H1 (cell line): Measurements from ENCODE around the gene CKB. TPM values are rescaled to one million over a fixed set of nuclear protein-coding genes. Genes with fewer than 3 reads are reported as not detected.

Source experiments
- ASH2L ChIP-seq: fragments of 200-600, 300-600 bp; sonication (generic); IDR thresholded peaks from one replicate; pipeline ENCODE4 v1.7.1; 2017; ENCODE audit warnings: low read length
- BCL11A ChIP-seq, 2 experiments: IDR thresholded peaks; one replicate each; pipeline ENCODE4 v1.6.1; 2011; ENCODE audit warnings: low read depth in 2 of 2, low read length in 2 of 2, mild to moderate bottlenecking in 2 of 2
- CHD2 ChIP-seq: IDR thresholded peaks from 2 replicates; pipeline ENCODE4 v1.6.1; 2012; ENCODE audit warnings: low read length, improper control_type of control experiment
- EGR1 ChIP-seq: IDR thresholded peaks from 2 replicates; pipeline ENCODE4 v1.6.1; 2011; ENCODE audit warnings: low read depth, low read length, borderline replicate concordance
- FOSL1 ChIP-seq: IDR thresholded peaks from 2 replicates; pipeline ENCODE4 v1.6.1; 2011; ENCODE audit warnings: mild to moderate bottlenecking, low read depth, low read length, moderate library complexity; ENCODE audit not compliant: insufficient read depth
- GABPA ChIP-seq: IDR thresholded peaks from 2 replicates; pipeline ENCODE4 v1.6.1; 2011; ENCODE audit warnings: mild to moderate bottlenecking, low read length, moderate library complexity, borderline replicate concordance; ENCODE audit not compliant: insufficient read depth
- HDAC2 ChIP-seq, 2 experiments: fragments of 300-600 bp in 1 of 2; sonication (generic) in 1 of 2; IDR thresholded peaks; 2 replicates each; pipeline ENCODE4 v1.6.1; 2011 to 2012; ENCODE audit warnings: low read depth in 2 of 2, low read length in 2 of 2, mild to moderate bottlenecking in 2 of 2, moderate library complexity in 2 of 2, borderline replicate concordance in 1 of 2, inconsistent platforms in 1 of 2
- JUN ChIP-seq: IDR thresholded peaks from 2 replicates; pipeline ENCODE4 v1.6.1; 2011; ENCODE audit warnings: low read depth, mild to moderate bottlenecking, improper control_type of control experiment, low read length
- KDM1A ChIP-seq: fragments of 200-600, 300-600 bp; sonication (generic); IDR thresholded peaks from 2 replicates; pipeline ENCODE4 v1.7.1; 2016; ENCODE audit warnings: mild to moderate bottlenecking, low read length, borderline replicate concordance
- MAFK ChIP-seq: IDR thresholded peaks from 2 replicates; pipeline ENCODE4 v1.6.1; 2012; ENCODE audit warnings: low read depth, mild to moderate bottlenecking, improper control_type of control experiment, low read length
- NRF1 ChIP-seq: IDR thresholded peaks from 2 replicates; pipeline ENCODE4 v1.6.1; 2011; ENCODE audit warnings: mild to moderate bottlenecking, low read depth, low read length, improper control_type of control experiment
- PHF8 ChIP-seq: fragments of 200-600 bp; sonication (generic); conservative IDR thresholded peaks from 2 replicates; pipeline ENCODE4 v1.7.1; 2012; ENCODE audit warnings: low read depth, mild to moderate bottlenecking, inconsistent platforms, low read length, moderate library complexity
- POLR2A ChIP-seq, 2 experiments: IDR thresholded peaks; 1 replicate in 1 of 2; 2 replicates in 1 of 2; pipeline ENCODE4 v1.6.1; 2011; ENCODE audit warnings: low read depth in 2 of 2, low read length in 2 of 2, mild to moderate bottlenecking in 2 of 2; ENCODE audit errors: control extremely low read depth in 1 of 2
- RFX5 ChIP-seq: IDR thresholded peaks from 2 replicates; pipeline ENCODE4 v1.6.1; 2011; ENCODE audit warnings: low read depth, low read length, improper control_type of control experiment, borderline replicate concordance
- RNF2 ChIP-seq: fragments of 200-900, 300-1000 bp; sonication (generic); IDR thresholded peaks from 2 replicates; pipeline ENCODE4 v1.7.1; 2016; ENCODE audit warnings: borderline replicate concordance, low read depth, mild to moderate bottlenecking, antibody characterized with exemption, low read length; ENCODE audit not compliant: poor library complexity, severe bottlenecking; ENCODE audit errors: missing control alignments
- SIX5 ChIP-seq: IDR thresholded peaks from 2 replicates; pipeline ENCODE4 v1.6.1; 2011; ENCODE audit warnings: mild to moderate bottlenecking, low read depth, low read length
- SP4 ChIP-seq: IDR thresholded peaks from 2 replicates; pipeline ENCODE4 v1.6.1; 2012; ENCODE audit warnings: low read length, inconsistent platforms
- SRF ChIP-seq: IDR thresholded peaks from 2 replicates; pipeline ENCODE4 v1.6.1; 2011; ENCODE audit warnings: mild to moderate bottlenecking, low read depth, low read length, moderate library complexity
- TAF7 ChIP-seq: optimal IDR thresholded peaks from 2 replicates; pipeline ENCODE3; 2011; ENCODE audit warnings: low read depth, mild to moderate bottlenecking, inconsistent platforms, low read length, moderate library complexity, borderline replicate concordance
- TCF12 ChIP-seq: IDR thresholded peaks from 2 replicates; pipeline ENCODE4 v1.6.1; 2011; ENCODE audit warnings: low read depth, mild to moderate bottlenecking, low read length
- TEAD4 ChIP-seq: IDR thresholded peaks from 2 replicates; pipeline ENCODE4 v1.6.1; 2012; ENCODE audit warnings: low read depth, low read length, inconsistent platforms, mixed read lengths
- ZNF274 ChIP-seq: IDR thresholded peaks from 2 replicates; pipeline ENCODE4 v1.7.0; 2012; ENCODE audit warnings: low read length, borderline replicate concordance; ENCODE audit errors: extremely low read depth
- polyA plus RNA-seq, 7 experiments: library from polyadenylated mRNA; depleted of rRNA in 3 of 7; stranded (reverse) in 5 of 7; unstranded in 2 of 7; fragments of >200 nt in 5 of 7; fragments of 200-250 nt in 2 of 7; gene quantifications; 1 replicate in 5 of 7; 2 replicates in 1 of 7; 4 replicates in 1 of 7; pipeline versions ENCODE4 v1.2.1 to v1.2.3, GENCODE V29; 2011 to 2013; ENCODE audit warnings: missing spikeins in 2 of 7, mixed read lengths in 2 of 7
- total RNA-seq: library from RNA; stranded (reverse); fragmentation: NEBNext Ultra II Directional; extraction: Animal tissue kit (Norgen Biotek cat#: 25700); gene quantifications from 2 replicates; pipeline ENCODE4 v1.2.1, GENCODE V29; 2021
- TF ChIP-seq, protein P1 (sequence below): IDR thresholded peaks from 2 replicates; pipeline ENCODE4 v1.6.1; 2012; ENCODE audit warnings: low read length, inconsistent platforms

Gene CKB
- total and polyA plus RNA-seq, 2 of the 8 experiments (the other 6 are each of a cell fraction or from before 2014, with no cell fraction given), result 538 to 950 TPM

DNA sequence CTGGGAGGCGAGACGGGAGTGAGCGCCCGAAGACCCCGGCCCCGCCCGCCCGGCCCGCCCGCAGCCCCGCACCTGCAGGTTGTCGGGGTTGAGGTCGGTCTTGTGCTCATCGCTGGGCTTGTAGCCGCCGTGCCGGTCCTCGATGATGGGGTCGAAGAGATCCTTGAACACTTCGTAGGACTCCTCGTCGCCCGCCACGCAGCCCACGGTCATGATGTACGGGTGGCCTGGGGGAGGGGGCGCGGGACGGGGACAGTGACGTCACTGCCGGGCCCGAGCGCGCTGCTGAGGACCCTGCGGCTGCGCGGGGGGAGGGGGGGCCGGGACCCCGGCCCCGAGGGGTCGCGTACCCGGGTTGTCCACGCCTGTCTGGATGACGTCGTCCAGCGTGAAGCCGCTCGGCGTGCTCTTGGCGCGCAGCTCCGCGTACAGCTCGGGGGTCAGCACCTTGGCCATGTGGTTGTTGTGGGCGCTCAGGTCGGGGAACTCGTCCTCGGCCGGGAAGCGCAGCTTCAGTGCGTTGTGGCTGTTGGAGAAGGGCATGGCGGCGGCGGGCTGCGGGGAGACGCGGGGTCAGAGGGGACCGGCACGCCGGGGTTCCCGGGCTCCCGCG, 573 bp downstream of the CKB start (continued):
- no peak for TF ChIP-seq RNF2
- peak; percentile 18; the same call in 1 of the 2 replicates for TF ChIP-seq NRF1
- no peak; the same call in none of the 2 replicates for TF ChIP-seq PHF8
- no peak for TF ChIP-seq TAF7
- no peak for TF ChIP-seq TCF12
- TF ChIP-seq JUN, result no peak
- TF ChIP-seq SIX5, result no peak
- TF ChIP-seq RFX5, result no peak
- TF ChIP-seq SRF, result no peak
- TF ChIP-seq HDAC2 (IDR thresholded peaks at IDR 0.05; ENCODE audit: borderline replicate concordance in 1 of 2, low read depth in 2 of 2, low read length in 2 of 2), result peak in 1 of 2 experiments; percentile 42; a peak in 1 of 4 replicates
- TF ChIP-seq ASH2L, result no peak
- TF ChIP-seq TEAD4, result no peak
- TF ChIP-seq, protein P1, sequence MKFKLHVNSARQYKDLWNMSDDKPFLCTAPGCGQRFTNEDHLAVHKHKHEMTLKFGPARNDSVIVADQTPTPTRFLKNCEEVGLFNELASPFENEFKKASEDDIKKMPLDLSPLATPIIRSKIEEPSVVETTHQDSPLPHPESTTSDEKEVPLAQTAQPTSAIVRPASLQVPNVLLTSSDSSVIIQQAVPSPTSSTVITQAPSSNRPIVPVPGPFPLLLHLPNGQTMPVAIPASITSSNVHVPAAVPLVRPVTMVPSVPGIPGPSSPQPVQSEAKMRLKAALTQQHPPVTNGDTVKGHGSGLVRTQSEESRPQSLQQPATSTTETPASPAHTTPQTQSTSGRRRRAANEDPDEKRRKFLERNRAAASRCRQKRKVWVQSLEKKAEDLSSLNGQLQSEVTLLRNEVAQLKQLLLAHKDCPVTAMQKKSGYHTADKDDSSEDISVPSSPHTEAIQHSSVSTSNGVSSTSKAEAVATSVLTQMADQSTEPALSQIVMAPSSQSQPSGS, result peak; percentile 82; the same call in 1 of the 2 replicates
- TF ChIP-seq MAFK, result no peak
- no peak for TF ChIP-seq EGR1
- no peak for TF ChIP-seq GABPA
- no peak for TF ChIP-seq KDM1A
- TF ChIP-seq CHD2, result no peak
- TF ChIP-seq POLR2A (IDR thresholded peaks at IDR 0.05; ENCODE audit: control extremely low read depth in 1 of 2, low read depth in 2 of 2, low read length in 2 of 2), result peak in 1 of 2 experiments; percentile 78; a peak in 2 of 3 replicates
- no peak for TF ChIP-seq ZNF274
- no peak for TF ChIP-seq FOSL1
- no peak for TF ChIP-seq SP4
- TF ChIP-seq BCL11A (IDR thresholded peaks at IDR 0.05; ENCODE audit: low read depth in 2 of 2, low read length in 2 of 2), result no peak
